Measurements from ENCODE around the gene ATG16L2.

Gene ATG16L2

DNA sequence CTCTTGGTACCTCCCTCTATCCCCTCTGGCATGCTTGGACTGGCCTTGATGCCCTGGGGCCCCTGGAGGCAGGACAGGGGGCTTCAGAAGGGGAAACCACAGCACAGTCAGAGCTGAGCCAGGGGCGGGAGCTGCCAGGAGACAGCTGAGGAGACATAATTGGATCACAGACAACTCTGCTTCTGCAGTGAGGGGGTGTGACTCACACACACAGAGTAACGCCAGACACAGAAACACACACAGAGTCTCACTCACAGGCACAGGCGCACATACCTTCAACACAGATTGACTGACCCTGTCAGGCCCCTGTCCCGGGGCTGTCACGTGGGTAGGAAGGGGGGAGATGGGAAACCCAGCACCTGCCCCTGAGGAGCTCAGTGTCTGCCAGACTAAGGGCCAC is 40.9 kb upstream of the ATG16L2 start:
- Histone ChIP-seq H3K9ac (no peak overlapping the region), H3K27ac (no peak overlapping the region), H3K79me2 (peaks cover 3% of the 10 kb centered on the region), H3K4me3 (ENCODE audit: low read depth, low read length) (no peak overlapping the region), H3K4me1 (no peaks in the 10 kb centered on the region), H3K27me3 (ENCODE audit: control insufficient read depth, insufficient read depth, low read length) (no peaks in the 10 kb centered on the region), H3K4me2 (ENCODE audit: low read length) (no peak overlapping the region), H3K9me3 (ENCODE audit: control insufficient read depth, low read length) (no peaks in the 10 kb centered on the region), H2AFZ (no peak overlapping the region), H3K36me3 (ENCODE audit: control insufficient read depth, insufficient read depth, low read length) (no peaks in the 10 kb centered on the region)
- no peak for TF ChIP-seq CTCF (IDR thresholded peaks at IDR 0.05)

DNA sequence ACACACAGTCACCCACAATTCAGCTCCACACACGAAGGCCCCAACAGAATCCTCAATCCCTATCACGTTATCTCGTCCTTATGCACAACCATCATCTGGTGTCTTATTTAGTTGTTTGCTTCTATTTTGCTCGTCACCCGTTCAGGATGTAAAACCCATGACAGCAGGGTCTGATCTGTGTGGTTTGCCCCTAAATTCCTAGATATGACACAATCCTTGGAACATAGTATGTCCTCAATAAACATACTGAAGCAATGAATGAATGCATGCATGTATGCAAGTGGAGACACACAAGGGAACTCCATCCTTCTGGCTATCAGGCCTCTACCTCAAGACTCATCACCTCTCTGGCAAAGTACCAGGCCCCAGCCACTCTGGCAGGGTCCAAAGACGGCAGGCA is 40.5 kb upstream of the ATG16L2 start:
- Histone ChIP-seq H3K4me1 (no peaks in the 10 kb centered on the region), H3K27ac (no peak overlapping the region), H3K9ac (no peak overlapping the region)

DNA sequence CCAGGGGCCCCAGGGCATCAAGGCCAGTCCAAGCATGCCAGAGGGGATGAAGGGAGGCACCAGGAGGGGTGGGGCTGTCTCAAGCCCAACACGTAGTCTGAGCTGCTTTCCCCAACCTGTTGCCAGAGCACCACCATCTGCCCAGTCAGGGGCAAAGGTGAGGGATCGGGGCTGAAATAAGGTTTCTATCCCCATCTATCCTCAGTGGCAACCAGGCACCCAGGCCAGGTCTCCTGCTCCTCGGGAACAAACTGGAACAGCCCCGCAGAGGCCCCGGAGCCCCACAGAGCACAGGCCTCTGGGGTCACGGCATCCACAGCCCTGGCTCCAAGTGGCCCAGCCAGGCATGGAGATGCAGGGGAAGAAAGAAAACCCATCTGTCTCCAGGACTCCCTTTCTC is 39.7 kb upstream of the ATG16L2 start:
- Histone ChIP-seq H3K9ac (no peak overlapping the region), H3K36me3 (ENCODE audit: control insufficient read depth, insufficient read depth, low read length) (no peaks in the 10 kb centered on the region), H3K9me3 (ENCODE audit: control insufficient read depth, low read length) (no peaks in the 10 kb centered on the region), H3K4me2 (ENCODE audit: low read length) (no peak overlapping the region), H3K27ac (no peak overlapping the region), H3K4me3 (ENCODE audit: low read depth, low read length) (no peak overlapping the region), H3K27me3 (ENCODE audit: control insufficient read depth, insufficient read depth, low read length) (no peaks in the 10 kb centered on the region), H3K4me1 (no peaks in the 10 kb centered on the region), H2AFZ (no peak overlapping the region), H3K79me2 (peaks cover 3% of the 10 kb centered on the region)
- no peak for TF ChIP-seq CTCF (IDR thresholded peaks at IDR 0.05)

More for the DNA sequence above, 40.5 kb upstream of the ATG16L2 start:
- Histone ChIP-seq H3K9me3 (ENCODE audit: control insufficient read depth, low read length) (no peaks in the 10 kb centered on the region), H3K4me3 (ENCODE audit: low read depth, low read length) (no peak overlapping the region), H3K4me2 (ENCODE audit: low read length) (no peak overlapping the region), H3K36me3 (ENCODE audit: control insufficient read depth, insufficient read depth, low read length) (no peaks in the 10 kb centered on the region), H2AFZ (no peak overlapping the region), H3K27me3 (ENCODE audit: control insufficient read depth, insufficient read depth, low read length) (no peaks in the 10 kb centered on the region), H3K79me2 (peaks cover 3% of the 10 kb centered on the region)
- no peak for TF ChIP-seq CTCF (IDR thresholded peaks at IDR 0.05)

- Histone ChIP-seq H3K27ac (no peak overlapping the region), H3K4me3 (ENCODE audit: low read depth, low read length) (no peak overlapping the region), H3K4me2 (ENCODE audit: low read length) (no peak overlapping the region), H3K4me1 (no peaks in the 10 kb centered on the region), H3K27me3 (ENCODE audit: control insufficient read depth, insufficient read depth, low read length) (no peaks in the 10 kb centered on the region), H3K79me2 (peaks cover 1% of the 10 kb centered on the region), H3K36me3 (ENCODE audit: control insufficient read depth, insufficient read depth, low read length) (no peaks in the 10 kb centered on the region), H2AFZ (no peak overlapping the region), H3K9me3 (ENCODE audit: control insufficient read depth, low read length) (no peaks in the 10 kb centered on the region), H3K9ac (no peak overlapping the region)
- no peak for TF ChIP-seq CTCF (IDR thresholded peaks at IDR 0.05)
These were observed 38.7 kb upstream of the ATG16L2 start for GRCh38 chr11:72775288-72776110.
